NCI-H524 (cell line): ENCODE measurements around the gene LIMK2.
A peak's percentile ranks its signal among the peaks of the same experiment; 100 is the strongest.
"Not testable (repeated sequence)": the region's sequence is repeated elsewhere in the genome, so short reads cannot be mapped to it uniquely, and the experiment has no call there.

Source experiments
- DNase-seq, 2 experiments: peaks; one replicate each; lab custom pipeline; 2025; lab: John Stamatoyannopoulos, UW

LIMK2 gene

GRCh38 chr22:31244046-31244942 lies 32.2 kb downstream of the LIMK2 start:
- DNase-seq: no peak

GRCh38 chr22:31244943-31245451 lies 32.9 kb downstream of the LIMK2 start:
- no peak for DNase-seq

DNA sequence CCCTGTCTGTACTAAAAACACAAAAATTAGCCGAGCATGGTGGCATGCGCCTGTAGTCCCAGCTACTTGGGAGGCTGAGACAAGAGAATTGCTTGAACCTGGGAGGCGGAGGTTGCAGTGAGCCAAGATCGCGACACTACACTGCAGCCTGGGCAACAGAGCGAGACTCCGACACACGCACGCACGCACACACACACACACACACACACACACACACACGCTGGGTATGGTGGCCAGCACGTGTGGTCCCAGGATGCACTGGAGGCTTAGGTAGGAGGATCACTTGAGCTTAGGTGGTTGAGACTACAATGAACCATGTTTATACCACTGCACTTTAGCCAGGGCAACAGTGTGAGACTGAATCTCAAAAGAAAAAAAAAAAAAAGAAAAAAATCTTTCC lies 33.9 kb downstream of the LIMK2 start:
- DNase-seq: not testable (repeated sequence)

DNA sequence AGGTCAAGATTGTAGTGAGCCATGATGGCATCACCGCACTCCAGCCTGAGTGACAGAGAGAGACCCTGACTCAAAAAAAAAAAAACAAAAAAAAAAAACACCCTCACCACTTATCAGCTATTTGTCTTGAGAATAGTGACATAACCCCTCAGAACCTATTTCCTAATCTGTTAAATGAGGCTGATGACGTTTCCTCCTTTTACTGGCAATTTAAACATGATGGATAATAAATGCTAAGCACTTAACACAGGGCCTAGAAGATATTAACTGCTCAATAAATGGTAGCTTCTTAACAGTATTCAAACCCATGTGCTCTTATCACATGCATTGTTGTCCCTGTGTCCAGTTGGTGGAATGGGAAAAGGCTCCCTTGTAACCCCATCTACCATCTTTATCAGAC lies 34.6 kb downstream of the LIMK2 start:
- no peak for DNase-seq

- DNase-seq: peak; percentile 82 to 84
These were observed 35.6 kb downstream of the LIMK2 start for GRCh38 chr22:31247726-31248125.

GRCh38 chr22:31248138-31248745 lies 36.1 kb downstream of the LIMK2 start:
- DNase-seq: peak; percentile 82 to 91

DNA sequence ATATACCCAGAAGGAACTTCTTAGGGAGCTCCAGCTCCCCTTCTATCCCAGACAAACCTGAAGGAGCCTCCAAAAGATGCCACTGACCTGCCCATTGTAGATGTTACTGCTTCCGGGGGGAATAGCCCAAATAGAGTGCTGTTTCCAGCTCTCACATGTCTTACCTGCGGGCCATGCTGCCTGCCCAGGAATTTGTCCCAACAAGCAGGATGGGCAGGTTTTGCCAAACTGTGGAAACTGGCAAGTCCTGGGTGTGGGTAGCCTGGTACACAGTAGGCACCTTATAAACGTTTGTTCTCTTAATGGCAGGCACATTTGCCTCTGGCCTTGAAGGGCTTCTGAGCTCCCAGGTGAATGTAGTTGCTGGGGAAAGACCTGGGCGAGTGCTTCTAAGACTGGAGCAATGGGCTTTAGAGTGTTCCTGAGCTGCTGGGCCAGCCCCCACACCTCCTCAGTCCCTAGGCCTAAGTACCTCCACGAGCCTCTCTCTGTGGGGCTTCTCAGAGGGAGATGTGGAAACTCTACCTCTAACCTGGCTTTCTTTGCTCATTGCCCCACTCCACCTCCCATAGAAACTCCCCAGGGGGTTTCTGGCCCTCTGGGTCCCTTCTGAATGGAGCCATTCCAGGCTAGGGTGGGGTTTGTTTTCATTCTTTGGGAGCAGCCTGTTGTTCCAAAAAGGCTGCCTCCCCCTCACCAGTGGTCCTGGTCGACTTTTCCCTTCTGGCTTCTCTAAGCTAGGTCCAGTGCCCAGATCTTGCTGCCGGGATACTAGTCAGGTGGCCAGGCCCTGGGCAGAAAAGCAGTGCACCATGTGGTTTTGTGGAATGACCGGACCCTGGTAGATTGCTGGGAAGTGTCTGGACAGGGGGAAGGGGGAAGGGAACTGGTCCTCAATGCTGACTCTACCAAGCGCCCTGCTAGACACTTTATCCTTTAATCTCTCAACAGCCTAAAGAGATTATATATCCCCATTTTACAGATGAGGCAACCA lies 37.2 kb downstream of the LIMK2 start:
- DNase-seq: no peak

DNA sequence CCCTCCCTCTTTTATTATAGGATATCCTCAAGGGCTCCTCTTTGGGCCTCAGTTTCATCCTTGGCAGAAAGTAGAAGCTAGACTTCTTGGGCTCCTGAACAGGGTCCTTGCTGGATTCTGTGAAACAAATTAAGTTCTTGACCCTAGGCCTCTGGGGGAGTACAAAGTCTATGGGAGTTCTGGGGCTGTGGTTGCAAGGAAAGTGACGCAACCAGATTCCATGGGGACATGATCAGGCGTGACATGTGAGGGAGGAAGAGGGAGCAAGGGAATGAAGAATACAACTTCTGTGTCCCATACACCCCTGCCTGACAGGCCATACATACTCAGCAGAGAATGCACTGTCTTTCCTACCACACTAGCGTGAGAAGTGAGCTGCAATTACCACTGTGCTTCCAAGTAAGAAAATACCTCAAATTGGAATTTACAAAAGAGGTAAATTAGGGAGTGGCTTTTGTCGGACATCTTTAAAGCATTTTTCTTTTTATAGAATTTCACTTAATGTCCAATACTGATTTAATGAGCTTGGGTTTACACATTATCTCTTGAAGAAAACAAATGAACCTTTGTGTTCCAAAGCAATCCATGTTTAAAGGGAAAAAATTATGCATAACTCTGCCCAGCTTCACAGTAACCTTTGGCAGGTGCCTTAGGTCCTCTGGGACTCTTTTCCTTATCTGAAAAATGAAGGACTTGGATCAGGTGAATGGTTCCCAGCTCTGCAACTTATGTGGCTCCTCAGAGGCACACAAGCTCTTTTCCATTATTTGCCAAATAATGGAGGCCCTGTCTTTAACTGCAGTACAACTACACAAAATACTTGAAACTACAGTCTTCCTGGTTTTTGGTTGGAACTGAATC lies 38.9 kb downstream of the LIMK2 start:
- DNase-seq: no peak

- DNase-seq: no peak
These were observed 41.9 kb downstream of the LIMK2 start for GRCh38 chr22:31253949-31254348.

DNA sequence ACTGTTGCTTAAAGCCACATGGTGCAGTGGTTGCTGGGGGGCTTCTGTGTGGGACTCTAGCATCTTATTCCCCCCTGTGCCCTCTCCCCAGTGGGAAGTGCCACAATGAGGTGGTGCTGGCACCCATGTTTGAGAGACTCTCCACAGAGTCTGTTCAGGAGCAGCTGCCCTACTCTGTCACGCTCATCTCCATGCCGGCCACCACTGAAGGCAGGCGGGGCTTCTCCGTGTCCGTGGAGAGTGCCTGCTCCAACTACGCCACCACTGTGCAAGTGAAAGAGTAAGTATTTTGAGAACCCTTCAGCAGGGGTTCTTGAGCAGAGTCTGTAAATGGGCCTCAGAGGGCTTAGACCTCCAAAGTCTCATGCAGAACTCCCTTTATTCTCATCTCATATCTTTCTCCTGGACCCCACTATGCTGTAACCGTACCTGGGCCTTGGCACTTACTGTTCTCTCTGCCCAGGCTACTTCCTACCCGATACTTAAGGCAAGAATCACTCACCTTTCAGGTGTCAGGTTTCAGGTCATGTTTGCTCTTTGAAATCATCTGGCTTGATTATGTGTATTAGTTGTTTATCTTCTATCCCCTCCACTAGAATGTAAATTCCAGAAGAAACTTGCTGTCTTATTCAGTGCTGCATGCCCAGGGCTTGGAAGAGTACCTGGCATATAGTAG lies 47.8 kb downstream of the LIMK2 start:
- no peak for DNase-seq

- DNase-seq: no peak
These were observed 48.4 kb downstream of the LIMK2 start for GRCh38 chr22:31260474-31260856.

DNA sequence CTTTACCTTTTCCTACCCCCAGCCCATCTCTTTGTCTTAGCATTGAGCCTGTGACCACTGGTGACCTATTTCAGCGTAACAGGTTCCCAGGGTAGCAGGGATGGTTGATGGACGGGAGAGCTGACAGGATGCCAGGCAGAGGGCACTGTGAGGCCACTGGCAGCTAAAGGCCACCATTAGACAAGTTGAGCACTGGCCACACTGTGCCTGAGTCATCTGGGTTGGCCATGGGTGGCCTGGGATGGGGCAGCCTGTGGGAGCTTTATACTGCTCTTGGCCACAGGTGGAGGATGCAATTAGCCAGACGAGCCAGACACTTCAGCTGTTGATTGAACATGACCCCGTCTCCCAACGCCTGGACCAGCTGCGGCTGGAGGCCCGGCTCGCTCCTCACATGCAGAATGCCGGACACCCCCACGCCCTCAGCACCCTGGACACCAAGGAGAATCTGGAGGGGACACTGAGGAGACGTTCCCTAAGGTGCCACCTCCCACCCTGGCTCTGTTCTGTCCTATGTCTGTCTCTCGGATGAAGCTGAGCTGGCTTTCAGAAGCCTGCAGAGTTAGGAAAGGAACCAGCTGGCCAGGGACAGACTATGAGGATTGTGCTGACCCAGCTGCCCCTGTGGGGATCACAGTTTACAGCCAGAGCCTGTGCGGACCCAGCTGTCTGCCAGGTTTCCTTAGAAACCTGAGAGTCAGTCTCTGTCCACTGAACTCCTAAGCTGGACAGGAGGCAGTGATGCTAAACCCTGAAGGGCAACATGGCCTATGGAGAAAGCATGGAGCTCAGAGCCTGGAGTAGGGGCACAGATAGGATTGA lies 50.4 kb downstream of the LIMK2 start:
- DNase-seq: no peak

- no peak for DNase-seq
These were observed 52.0 kb downstream of the LIMK2 start for GRCh38 chr22:31263896-31264640.

DNA sequence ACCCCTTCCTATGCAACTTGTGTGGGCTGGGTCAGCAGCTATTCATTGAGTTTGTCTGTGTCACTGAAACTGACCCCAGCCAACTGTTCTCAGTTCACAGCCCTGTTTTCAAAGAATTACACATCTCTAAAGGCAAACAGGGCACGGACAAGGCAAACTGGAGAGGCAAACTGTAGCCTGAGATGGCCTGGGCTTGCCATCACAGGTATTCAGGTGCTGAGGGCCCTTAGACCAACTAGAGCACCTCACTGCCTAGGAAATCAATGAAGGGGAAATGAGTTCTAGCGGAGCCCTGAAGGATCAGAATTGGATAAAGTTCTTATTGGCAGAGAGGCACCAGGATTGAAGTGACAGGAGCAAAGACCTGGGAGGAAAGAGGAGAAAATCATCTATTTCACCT lies 56.2 kb downstream of the LIMK2 start:
- DNase-seq: no peak

DNA sequence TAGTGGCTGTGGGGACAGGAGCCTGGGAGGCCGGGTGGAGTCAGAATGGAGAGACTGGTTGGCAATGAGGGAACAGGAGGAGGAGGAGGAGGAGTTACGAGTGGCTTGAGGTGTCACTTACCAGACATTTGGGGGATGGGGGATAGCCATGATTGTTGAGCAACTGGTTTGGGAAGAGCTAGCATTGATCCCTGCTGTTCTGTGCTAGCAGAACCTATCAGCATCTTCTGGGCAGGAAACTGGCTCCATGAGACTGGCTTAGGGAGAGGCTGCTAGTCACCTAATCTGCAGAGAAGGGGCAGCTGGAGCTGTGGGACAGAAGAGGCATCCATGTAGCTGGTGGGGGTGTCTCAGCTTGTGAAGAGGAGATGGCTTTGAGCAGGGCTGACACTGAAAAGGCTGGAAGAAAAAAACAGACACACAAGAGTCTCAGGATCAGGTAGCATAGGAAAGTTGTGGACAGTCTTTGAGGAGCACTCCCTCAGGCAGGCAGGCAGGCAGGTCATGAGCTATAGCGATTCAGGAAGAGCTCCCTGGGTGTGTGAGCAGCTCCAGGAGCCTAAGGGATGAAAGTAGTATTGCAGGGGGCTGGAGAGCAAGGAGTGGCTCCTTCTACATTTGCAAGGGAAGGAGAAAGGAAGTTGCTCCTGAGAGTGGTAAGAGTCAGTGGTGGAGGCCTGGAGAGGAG lies 57.9 kb downstream of the LIMK2 start:
- DNase-seq: no peak

DNA sequence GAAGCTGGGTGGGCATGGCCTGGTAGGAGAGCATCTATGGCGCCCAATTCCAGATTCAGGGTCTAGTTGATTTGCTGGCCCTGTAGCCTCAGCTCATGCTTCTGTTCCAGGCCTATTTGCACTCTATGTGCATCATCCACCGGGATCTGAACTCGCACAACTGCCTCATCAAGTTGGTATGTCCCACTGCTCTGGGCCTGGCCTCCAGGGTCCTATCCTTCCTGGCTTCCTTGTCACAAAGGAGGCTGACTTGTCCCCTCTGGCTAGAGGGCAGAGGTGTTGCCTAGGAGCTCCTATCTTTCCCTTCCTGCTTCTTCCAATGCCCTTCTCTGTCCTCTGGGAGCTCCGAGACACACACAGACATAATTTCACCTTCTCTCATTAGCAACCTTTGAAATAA lies 58.9 kb downstream of the LIMK2 start:
- DNase-seq: no peak

GRCh38 chr22:31271485-31271884 lies 59.4 kb downstream of the LIMK2 start:
- DNase-seq: no peak
